ENCODE measurements around the gene EGFLAM.

DNA sequence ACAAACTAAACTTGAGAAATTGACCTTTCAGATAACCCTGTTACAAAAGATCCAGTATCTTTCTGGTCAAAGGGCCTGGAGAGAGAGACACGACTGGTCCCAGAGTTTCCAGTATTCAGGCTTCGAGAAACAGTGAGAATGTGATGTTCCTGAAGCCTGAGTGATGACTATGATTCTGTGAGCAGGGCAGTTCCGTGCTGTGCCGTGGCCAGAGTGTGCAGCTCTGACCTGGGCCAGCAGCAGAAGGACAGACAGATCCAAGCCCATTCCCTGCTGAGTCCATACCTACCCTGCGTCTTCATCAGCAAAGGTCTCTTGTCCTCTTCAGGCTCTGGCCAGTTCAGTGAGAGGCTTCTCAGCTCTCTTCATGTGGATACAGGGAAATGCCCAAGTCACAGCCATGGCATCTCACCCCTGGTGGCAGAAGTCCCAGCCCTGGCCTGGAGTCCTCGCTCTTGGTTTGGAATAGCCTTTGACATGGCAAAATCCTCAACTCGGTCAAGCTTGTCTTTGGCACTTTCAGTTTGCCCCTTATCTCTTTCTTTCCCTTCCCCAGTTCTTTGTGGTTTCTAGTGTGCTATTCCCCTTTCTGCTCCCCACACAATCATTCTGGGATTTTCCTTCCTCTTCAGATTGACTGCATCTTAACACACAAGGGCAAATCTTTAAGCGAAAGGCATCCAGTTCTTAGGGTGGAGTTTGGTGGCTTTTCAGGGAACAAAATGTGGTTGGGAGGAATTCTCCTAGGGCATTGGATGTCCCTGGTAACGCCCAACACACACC lies 190.4 kb downstream of the EGFLAM start:
- TF ChIP-seq EZH2phosphoT487 (conservative IDR thresholded peaks at IDR 0.05; ENCODE audit: low read length) = no peak
- TF ChIP-seq, protein P1, sequence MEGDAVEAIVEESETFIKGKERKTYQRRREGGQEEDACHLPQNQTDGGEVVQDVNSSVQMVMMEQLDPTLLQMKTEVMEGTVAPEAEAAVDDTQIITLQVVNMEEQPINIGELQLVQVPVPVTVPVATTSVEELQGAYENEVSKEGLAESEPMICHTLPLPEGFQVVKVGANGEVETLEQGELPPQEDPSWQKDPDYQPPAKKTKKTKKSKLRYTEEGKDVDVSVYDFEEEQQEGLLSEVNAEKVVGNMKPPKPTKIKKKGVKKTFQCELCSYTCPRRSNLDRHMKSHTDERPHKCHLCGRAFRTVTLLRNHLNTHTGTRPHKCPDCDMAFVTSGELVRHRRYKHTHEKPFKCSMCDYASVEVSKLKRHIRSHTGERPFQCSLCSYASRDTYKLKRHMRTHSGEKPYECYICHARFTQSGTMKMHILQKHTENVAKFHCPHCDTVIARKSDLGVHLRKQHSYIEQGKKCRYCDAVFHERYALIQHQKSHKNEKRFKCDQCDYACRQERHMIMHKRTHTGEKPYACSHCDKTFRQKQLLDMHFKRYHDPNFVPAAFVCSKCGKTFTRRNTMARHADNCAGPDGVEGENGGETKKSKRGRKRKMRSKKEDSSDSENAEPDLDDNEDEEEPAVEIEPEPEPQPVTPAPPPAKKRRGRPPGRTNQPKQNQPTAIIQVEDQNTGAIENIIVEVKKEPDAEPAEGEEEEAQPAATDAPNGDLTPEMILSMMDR (IDR thresholded peaks at IDR 0.05; ENCODE audit: insufficient read depth, low read length, poor library complexity, severe bottlenecking) = no peak
